ENCODE results near the gene UBAC2. TPM values are rescaled to one million over a fixed set of nuclear protein-coding genes. Genes with fewer than 3 reads are reported as not detected.

The UBAC2 gene
- total RNA-seq, 1 donor from 2014 or later = 70.8 TPM

DNA sequence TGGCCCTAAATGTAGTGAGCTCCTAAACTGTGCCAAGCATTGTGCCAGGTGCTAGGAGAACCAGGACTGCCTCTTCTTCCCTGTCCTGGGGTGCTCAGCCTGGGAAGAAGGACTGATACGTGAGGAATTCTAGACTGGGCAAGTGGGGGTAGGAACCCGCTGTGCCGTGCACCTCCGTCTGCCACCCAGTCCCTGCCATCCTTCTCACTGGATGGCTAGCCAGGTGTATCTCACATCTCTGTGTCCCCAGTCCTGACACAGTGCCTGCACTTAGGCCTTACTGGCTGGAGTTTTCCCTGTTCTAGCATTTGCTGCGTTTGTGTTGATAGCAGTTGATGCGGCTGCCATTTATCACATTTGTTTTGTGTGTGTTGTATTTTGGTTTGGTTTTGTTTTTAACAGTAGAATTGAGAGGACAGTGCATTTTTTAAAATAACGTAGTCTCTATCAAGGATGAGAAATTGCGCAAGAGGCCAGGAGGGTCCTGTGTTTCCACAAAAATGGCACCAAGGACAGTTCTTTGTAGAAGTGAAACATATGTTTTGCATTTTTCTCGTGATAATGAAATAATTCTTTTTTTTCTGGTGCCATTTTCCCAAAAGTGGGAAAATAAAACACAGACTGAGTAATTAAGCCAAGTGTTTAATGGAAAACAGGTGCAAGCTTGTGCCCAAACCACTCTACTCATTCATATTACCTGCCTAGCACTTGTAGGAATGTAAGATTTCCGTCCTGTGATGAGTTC, 111.3 kb downstream of the UBAC2 start:
- H3K4me1 Mint-ChIP-seq (ENCODE audit: low read depth) = peaks cover 77% of the 10 kb centered on the region
- peak overlapping the region; percentile 34 for H3K27ac Mint-ChIP-seq (ENCODE audit: unreplicated experiment)
- no peak for DNase-seq (ENCODE audit: low spot score)
- H3K4me3 Mint-ChIP-seq (ENCODE audit: unreplicated experiment) = no peak overlapping the region
- TF ChIP-seq, protein P1, sequence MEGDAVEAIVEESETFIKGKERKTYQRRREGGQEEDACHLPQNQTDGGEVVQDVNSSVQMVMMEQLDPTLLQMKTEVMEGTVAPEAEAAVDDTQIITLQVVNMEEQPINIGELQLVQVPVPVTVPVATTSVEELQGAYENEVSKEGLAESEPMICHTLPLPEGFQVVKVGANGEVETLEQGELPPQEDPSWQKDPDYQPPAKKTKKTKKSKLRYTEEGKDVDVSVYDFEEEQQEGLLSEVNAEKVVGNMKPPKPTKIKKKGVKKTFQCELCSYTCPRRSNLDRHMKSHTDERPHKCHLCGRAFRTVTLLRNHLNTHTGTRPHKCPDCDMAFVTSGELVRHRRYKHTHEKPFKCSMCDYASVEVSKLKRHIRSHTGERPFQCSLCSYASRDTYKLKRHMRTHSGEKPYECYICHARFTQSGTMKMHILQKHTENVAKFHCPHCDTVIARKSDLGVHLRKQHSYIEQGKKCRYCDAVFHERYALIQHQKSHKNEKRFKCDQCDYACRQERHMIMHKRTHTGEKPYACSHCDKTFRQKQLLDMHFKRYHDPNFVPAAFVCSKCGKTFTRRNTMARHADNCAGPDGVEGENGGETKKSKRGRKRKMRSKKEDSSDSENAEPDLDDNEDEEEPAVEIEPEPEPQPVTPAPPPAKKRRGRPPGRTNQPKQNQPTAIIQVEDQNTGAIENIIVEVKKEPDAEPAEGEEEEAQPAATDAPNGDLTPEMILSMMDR (IDR thresholded peaks at IDR 0.05) = no peak
- no peaks in the 10 kb centered on the region for H3K27me3 Mint-ChIP-seq (ENCODE audit: low read depth)
- peaks cover 6% of the 10 kb centered on the region for H3K36me3 Mint-ChIP-seq (ENCODE audit: low read depth)
- H3K9me3 Mint-ChIP-seq (ENCODE audit: low read depth) = no peaks in the 10 kb centered on the region

DNA sequence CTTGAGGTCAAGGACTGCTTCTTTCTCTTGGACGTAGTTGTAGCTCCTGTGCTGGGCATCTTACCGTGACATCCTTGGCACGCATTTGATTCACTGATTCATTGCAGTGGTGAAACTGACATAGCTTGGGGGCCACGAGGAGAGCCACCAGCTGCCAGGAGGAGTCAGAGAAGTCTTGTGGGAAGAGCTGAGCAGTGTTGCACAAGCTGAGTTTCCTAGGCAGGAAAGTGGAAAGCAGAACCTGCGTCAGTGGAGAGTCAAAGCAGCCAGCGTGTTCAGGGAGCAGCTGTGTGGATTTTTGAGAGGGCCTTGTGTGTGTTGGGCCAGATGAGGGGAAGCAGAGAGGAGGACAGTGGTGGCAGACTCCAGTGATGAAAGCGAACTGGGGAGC, 111.8 kb downstream of the UBAC2 start:
- Mint-ChIP-seq H3K36me3 (ENCODE audit: low read depth) (peaks cover 6% of the 10 kb centered on the region), H3K9me3 (ENCODE audit: low read depth) (no peaks in the 10 kb centered on the region), H3K27ac (ENCODE audit: unreplicated experiment) (peak overlapping the region; percentile 43), H3K4me3 (ENCODE audit: unreplicated experiment) (no peak overlapping the region), H3K27me3 (ENCODE audit: low read depth) (no peaks in the 10 kb centered on the region), H3K4me1 (ENCODE audit: low read depth) (peaks cover 76% of the 10 kb centered on the region)
- no peak for DNase-seq (ENCODE audit: low spot score)
- TF ChIP-seq, protein P1 (IDR thresholded peaks at IDR 0.05) = no peak

DNA sequence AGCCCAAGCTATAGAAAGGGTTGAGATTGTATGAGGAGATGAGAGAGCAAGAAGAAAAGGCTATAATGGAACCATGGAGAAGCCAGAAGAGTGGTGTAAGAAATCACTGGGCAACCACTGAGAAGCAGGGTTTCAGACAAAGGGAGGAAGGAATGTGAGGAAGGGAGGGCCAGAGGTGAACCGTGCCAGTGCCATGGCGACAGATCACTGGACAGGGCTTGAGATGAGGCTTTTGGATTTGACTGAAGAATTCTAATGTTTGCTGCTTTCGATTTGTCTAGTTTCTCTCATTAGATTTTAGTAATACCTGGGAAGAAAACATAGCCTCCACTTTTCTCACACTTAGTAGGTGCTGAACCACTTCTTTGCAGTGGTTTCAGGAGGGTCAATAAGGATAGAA, 112.8 kb downstream of the UBAC2 start:
- peaks cover 4% of the 10 kb centered on the region for H3K36me3 Mint-ChIP-seq (ENCODE audit: low read depth)
- DNase-seq (ENCODE audit: low spot score) = no peak
- H3K4me1 Mint-ChIP-seq (ENCODE audit: low read depth) = peaks cover 66% of the 10 kb centered on the region
- H3K27me3 Mint-ChIP-seq (ENCODE audit: low read depth) = no peaks in the 10 kb centered on the region
- TF ChIP-seq, protein P1 (IDR thresholded peaks at IDR 0.05) = no peak
- peak overlapping the region; percentile 6 for H3K27ac Mint-ChIP-seq (ENCODE audit: unreplicated experiment)
- H3K4me3 Mint-ChIP-seq (ENCODE audit: unreplicated experiment) = no peak overlapping the region
- H3K9me3 Mint-ChIP-seq (ENCODE audit: low read depth) = no peaks in the 10 kb centered on the region

DNA sequence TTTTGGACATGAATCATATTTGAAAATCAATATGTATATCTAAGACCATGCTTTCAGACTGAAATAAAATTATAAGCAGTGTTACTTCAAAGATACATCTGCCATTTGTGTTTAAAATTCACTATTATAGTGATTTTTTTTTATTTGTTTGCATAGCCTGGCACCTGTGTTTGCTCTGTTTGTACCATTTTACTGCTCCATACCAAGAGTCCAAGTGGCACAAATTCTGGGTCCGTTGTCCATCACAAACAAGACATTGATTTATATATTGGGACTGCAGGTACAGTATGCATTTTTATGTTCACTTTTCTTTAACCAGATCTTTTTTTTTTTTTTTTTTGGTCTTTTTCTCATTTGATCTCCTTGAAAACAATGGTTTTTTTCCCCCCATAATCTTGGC, 113.3 kb downstream of the UBAC2 start:
- Mint-ChIP-seq H3K4me3 (ENCODE audit: unreplicated experiment) (no peak overlapping the region), H3K36me3 (ENCODE audit: low read depth) (peaks cover 2% of the 10 kb centered on the region)

DNA sequence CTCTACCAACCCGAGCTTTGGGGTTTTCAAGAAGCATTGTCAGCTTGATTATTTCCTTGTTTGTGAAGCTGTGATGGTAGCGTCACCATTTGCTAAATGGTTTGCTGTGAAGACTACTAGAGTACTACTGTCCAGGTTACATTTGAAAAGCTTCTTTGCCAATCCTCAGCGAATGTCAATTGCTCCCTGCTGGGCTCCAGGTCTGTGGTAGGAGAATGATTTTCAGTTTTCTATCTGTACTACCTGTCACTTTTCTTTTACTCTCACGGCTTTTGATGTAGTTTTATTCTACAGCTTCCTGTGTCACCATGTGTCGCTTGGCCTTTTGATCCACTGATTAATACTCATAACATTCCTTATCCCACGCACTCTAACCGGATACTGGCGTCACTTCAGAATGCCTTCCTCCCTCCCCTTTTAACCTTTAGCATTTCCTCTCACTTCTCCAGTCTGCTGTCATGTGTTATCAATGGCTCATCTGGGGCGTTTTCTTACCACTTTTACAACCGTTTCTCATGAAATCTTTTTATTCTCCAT, 114.1 kb downstream of the UBAC2 start:
- H3K27ac Mint-ChIP-seq (ENCODE audit: unreplicated experiment) = peak overlapping the region; percentile 39
- peaks cover 57% of the 10 kb centered on the region for H3K4me1 Mint-ChIP-seq (ENCODE audit: low read depth)
- peaks cover 2% of the 10 kb centered on the region for H3K36me3 Mint-ChIP-seq (ENCODE audit: low read depth)
- no peaks in the 10 kb centered on the region for H3K27me3 Mint-ChIP-seq (ENCODE audit: low read depth)
- H3K4me3 Mint-ChIP-seq (ENCODE audit: unreplicated experiment) = no peak overlapping the region
- H3K9me3 Mint-ChIP-seq (ENCODE audit: low read depth) = no peaks in the 10 kb centered on the region
- DNase-seq (ENCODE audit: low spot score) = no peak
- TF ChIP-seq, protein P1 (IDR thresholded peaks at IDR 0.05) = no peak

More for the DNA sequence above, 113.3 kb downstream of the UBAC2 start:
- peaks cover 62% of the 10 kb centered on the region for H3K4me1 Mint-ChIP-seq (ENCODE audit: low read depth)
- no peak for DNase-seq (ENCODE audit: low spot score)
- no peaks in the 10 kb centered on the region for H3K9me3 Mint-ChIP-seq (ENCODE audit: low read depth)
- H3K27me3 Mint-ChIP-seq (ENCODE audit: low read depth) = no peaks in the 10 kb centered on the region
- no peak overlapping the region for H3K27ac Mint-ChIP-seq (ENCODE audit: unreplicated experiment)
- TF ChIP-seq, protein P1 (IDR thresholded peaks at IDR 0.05) = no peak
